Measurements from ENCODE around the gene LMBR1. TPM values are rescaled to one million over a fixed set of nuclear protein-coding genes. Genes with fewer than 3 reads are reported as not detected.
"Not testable (repeated sequence)": the region's sequence is repeated elsewhere in the genome, so short reads cannot be mapped to it uniquely, and the experiment has no call there.

LMBR1 gene
- polyA plus RNA-seq, 2 donors, result 4.4 to 7.0 TPM

DNA sequence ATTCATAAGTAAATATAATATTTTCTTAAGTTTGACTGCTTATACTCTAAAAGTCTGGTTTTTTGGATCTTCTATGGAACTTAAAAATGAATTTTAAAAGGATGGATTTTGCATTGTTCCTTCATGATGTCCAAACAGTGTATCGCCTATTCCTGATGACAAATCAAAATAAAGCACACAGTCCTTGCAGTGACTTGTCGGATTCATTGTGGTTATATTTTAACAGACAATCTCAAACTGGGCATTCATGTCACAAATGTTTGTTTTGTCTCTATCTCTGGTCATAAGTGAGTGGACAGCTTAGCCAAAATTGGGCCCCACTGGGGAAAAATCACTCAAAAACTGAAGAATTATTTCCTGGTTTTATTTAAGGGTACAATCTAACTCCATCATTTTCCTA lies 74.8 kb downstream of the LMBR1 start:
- Histone ChIP-seq H3K27ac (ENCODE audit: low read depth in 2 of 2, low read length in 1 of 2) (no peak overlapping the region), H3K27me3 (ENCODE audit: control insufficient read depth in 1 of 2, insufficient read depth in 2 of 2, low read length in 2 of 2) (no peaks in the 10 kb centered on the region), H3K4me1 (ENCODE audit: control insufficient read depth in 2 of 2, insufficient read depth in 2 of 2, low read length in 1 of 2) (no peaks in the 10 kb centered on the region), H3K36me3 (ENCODE audit: control insufficient read depth in 2 of 2, insufficient read depth in 2 of 2, low read length in 1 of 2) (no peaks in the 10 kb centered on the region), H3K9me3 (ENCODE audit: control insufficient read depth in 2 of 2, insufficient read depth in 1 of 2, low read depth in 1 of 2, low read length in 1 of 2) (no peaks in the 10 kb centered on the region), H3K4me3 (ENCODE audit: low read depth in 1 of 2, low read length in 2 of 2) (no peak overlapping the region)
- WGBS, 2 donors, result 78 to 91% methylated on average over 2 of the region's 2 CpGs

GRCh38 chr7:156816943-156817572 lies 75.9 kb downstream of the LMBR1 start:
- Histone ChIP-seq H3K36me3 (ENCODE audit: control insufficient read depth in 2 of 2, insufficient read depth in 2 of 2, low read length in 1 of 2) (no peaks in the 10 kb centered on the region), H3K27me3 (ENCODE audit: control insufficient read depth in 1 of 2, insufficient read depth in 2 of 2, low read length in 2 of 2) (no peaks in the 10 kb centered on the region), H3K4me1 (ENCODE audit: control insufficient read depth in 2 of 2, insufficient read depth in 2 of 2, low read length in 1 of 2) (no peaks in the 10 kb centered on the region), H3K9me3 (ENCODE audit: control insufficient read depth in 2 of 2, insufficient read depth in 1 of 2, low read depth in 1 of 2, low read length in 1 of 2) (no peaks in the 10 kb centered on the region), H3K27ac (ENCODE audit: low read depth in 2 of 2, low read length in 1 of 2) (no peak overlapping the region), H3K4me3 (ENCODE audit: low read depth in 1 of 2, low read length in 2 of 2) (no peak overlapping the region)
- 97 to 100% methylated on average over 1 of the region's 1 CpG for WGBS, 2 donors

- H3K9me3 ChIP-seq (ENCODE audit: control insufficient read depth in 2 of 2, insufficient read depth in 1 of 2, low read depth in 1 of 2, low read length in 1 of 2), result no peaks in the 10 kb centered on the region
- no peaks in the 10 kb centered on the region for H3K36me3 ChIP-seq (ENCODE audit: control insufficient read depth in 2 of 2, insufficient read depth in 2 of 2, low read length in 1 of 2)
- no peaks in the 10 kb centered on the region for H3K4me1 ChIP-seq (ENCODE audit: control insufficient read depth in 2 of 2, insufficient read depth in 2 of 2, low read length in 1 of 2)
- WGBS, 2 donors, result 97 to 98% methylated on average over 3 of the region's 3 CpGs
- H3K27me3 ChIP-seq (ENCODE audit: control insufficient read depth in 1 of 2, insufficient read depth in 2 of 2, low read length in 2 of 2), result no peaks in the 10 kb centered on the region
- H3K27ac ChIP-seq (ENCODE audit: low read depth in 2 of 2, low read length in 1 of 2), result no peak overlapping the region
- H3K4me3 ChIP-seq (ENCODE audit: low read depth in 1 of 2, low read length in 2 of 2), result no peak overlapping the region
These were observed 81.3 kb downstream of the LMBR1 start for GRCh38 chr7:156811706-156812105.

GRCh38 chr7:156803656-156804055 lies 89.3 kb downstream of the LMBR1 start:
- not testable (repeated sequence) for H3K36me3 ChIP-seq (ENCODE audit: control insufficient read depth in 2 of 2, insufficient read depth in 2 of 2, low read length in 1 of 2); H3K27me3 ChIP-seq (ENCODE audit: control insufficient read depth in 1 of 2, insufficient read depth in 2 of 2, low read length in 2 of 2); H3K27ac ChIP-seq (ENCODE audit: low read depth in 2 of 2, low read length in 1 of 2); H3K4me1 ChIP-seq (ENCODE audit: control insufficient read depth in 2 of 2, insufficient read depth in 2 of 2, low read length in 1 of 2); H3K4me3 ChIP-seq (ENCODE audit: low read depth in 1 of 2, low read length in 2 of 2); H3K9me3 ChIP-seq (ENCODE audit: control insufficient read depth in 2 of 2, insufficient read depth in 1 of 2, low read depth in 1 of 2, low read length in 1 of 2)
- 88 to 95% methylated on average over 3 of the region's 4 CpGs for WGBS, 2 donors

DNA sequence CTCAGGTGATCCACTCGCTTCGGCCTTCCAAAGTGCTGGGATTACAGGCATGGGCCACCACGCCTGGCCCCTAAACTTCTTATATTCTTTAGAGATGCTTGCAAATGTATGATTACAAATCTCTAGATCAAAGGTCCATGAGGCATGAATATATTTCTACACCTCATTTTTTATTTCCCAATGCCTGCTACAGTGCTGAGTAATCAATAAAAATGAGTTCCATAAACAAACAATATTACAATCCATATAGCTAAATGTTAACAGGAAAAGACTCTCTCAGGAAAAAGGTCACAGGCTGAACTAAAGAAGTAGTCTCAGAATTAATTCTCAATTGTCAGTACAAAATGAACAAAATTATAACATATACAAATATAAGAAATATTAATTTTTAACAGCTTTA lies 90.8 kb downstream of the LMBR1 start:
- Histone ChIP-seq H3K9me3 (ENCODE audit: control insufficient read depth in 2 of 2, insufficient read depth in 1 of 2, low read depth in 1 of 2, low read length in 1 of 2) (no peaks in the 10 kb centered on the region), H3K27me3 (ENCODE audit: control insufficient read depth in 1 of 2, insufficient read depth in 2 of 2, low read length in 2 of 2) (no peaks in the 10 kb centered on the region), H3K36me3 (ENCODE audit: control insufficient read depth in 2 of 2, insufficient read depth in 2 of 2, low read length in 1 of 2) (no peaks in the 10 kb centered on the region), H3K27ac (ENCODE audit: low read depth in 2 of 2, low read length in 1 of 2) (no peak overlapping the region), H3K4me1 (ENCODE audit: control insufficient read depth in 2 of 2, insufficient read depth in 2 of 2, low read length in 1 of 2) (no peaks in the 10 kb centered on the region), H3K4me3 (ENCODE audit: low read depth in 1 of 2, low read length in 2 of 2) (no peak overlapping the region)
- WGBS, 2 donors, result 88 to 95% methylated on average over 3 of the region's 3 CpGs

GRCh38 chr7:156795415-156795814 lies 97.6 kb downstream of the LMBR1 start:
- H3K36me3 ChIP-seq (ENCODE audit: control insufficient read depth in 2 of 2, insufficient read depth in 2 of 2, low read length in 1 of 2), result peaks cover 0 to 2% of the 10 kb centered on the region in 2 donors
- no peaks in the 10 kb centered on the region for H3K27me3 ChIP-seq (ENCODE audit: control insufficient read depth in 1 of 2, insufficient read depth in 2 of 2, low read length in 2 of 2)
- no peak overlapping the region for H3K4me3 ChIP-seq (ENCODE audit: low read depth in 1 of 2, low read length in 2 of 2)
- no peaks in the 10 kb centered on the region for H3K4me1 ChIP-seq (ENCODE audit: control insufficient read depth in 2 of 2, insufficient read depth in 2 of 2, low read length in 1 of 2)
- no peaks in the 10 kb centered on the region for H3K9me3 ChIP-seq (ENCODE audit: control insufficient read depth in 2 of 2, insufficient read depth in 1 of 2, low read depth in 1 of 2, low read length in 1 of 2)
- H3K27ac ChIP-seq (ENCODE audit: low read depth in 2 of 2, low read length in 1 of 2), result no peak overlapping the region
- WGBS, 2 donors, result 96 to 97% methylated on average over 4 of the region's 4 CpGs

DNA sequence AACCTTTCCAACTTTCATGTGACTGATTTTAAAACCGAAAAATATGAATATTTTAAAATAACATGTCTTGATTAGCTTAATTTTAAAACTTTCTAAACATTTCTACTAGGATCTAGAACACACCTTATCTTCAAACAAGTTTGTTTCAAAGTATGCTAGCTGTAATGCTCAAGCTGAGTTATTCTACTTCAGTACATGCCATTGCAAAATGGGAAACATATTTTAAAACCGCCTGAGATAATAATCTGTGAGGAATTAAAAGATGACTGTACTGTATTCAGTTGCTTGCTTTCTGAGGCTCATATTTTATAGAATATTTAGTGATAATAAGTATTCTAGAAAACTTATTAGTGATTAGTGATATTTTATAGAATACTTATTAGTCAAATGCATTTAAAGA lies 99.6 kb downstream of the LMBR1 start:
- WGBS, 2 donors, result 90 to 94% methylated on average over 2 of the region's 2 CpGs
- no peaks in the 10 kb centered on the region for H3K4me1 ChIP-seq (ENCODE audit: control insufficient read depth in 2 of 2, insufficient read depth in 2 of 2, low read length in 1 of 2)
- H3K4me3 ChIP-seq (ENCODE audit: low read depth in 1 of 2, low read length in 2 of 2), result no peak overlapping the region
- H3K27ac ChIP-seq (ENCODE audit: low read depth in 2 of 2, low read length in 1 of 2), result no peak overlapping the region
- no peaks in the 10 kb centered on the region for H3K27me3 ChIP-seq (ENCODE audit: control insufficient read depth in 1 of 2, insufficient read depth in 2 of 2, low read length in 2 of 2)
- H3K9me3 ChIP-seq (ENCODE audit: control insufficient read depth in 2 of 2, insufficient read depth in 1 of 2, low read depth in 1 of 2, low read length in 1 of 2), result no peaks in the 10 kb centered on the region
- H3K36me3 ChIP-seq (ENCODE audit: control insufficient read depth in 2 of 2, insufficient read depth in 2 of 2, low read length in 1 of 2), result peaks cover 0 to 2% of the 10 kb centered on the region in 2 donors

DNA sequence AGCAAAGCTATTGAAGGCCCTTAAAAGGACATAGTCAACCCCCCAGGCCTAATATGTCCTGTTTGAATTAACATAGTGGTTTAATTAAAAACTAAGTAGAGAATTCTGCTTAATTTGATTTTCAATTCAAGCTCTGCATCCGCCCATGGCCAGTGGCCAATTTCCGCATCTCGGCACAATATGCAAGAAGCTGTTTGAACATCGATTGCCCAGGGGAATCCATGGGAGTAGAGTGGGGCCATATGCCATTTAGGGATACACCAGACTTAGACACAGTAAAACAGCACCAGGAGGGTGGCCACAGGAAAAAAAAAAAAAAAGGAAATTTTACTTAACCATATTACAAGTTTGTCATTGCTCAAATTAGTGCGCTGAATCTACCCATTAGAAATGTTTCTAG lies 100.4 kb downstream of the LMBR1 start:
- no peak overlapping the region for H3K4me3 ChIP-seq (ENCODE audit: low read depth in 1 of 2, low read length in 2 of 2)
- H3K4me1 ChIP-seq (ENCODE audit: control insufficient read depth in 2 of 2, insufficient read depth in 2 of 2, low read length in 1 of 2), result no peaks in the 10 kb centered on the region
- WGBS, 2 donors, result 90 to 95% methylated on average over 5 of the region's 5 CpGs
- H3K9me3 ChIP-seq (ENCODE audit: control insufficient read depth in 2 of 2, insufficient read depth in 1 of 2, low read depth in 1 of 2, low read length in 1 of 2), result no peaks in the 10 kb centered on the region
- no peak overlapping the region for H3K27ac ChIP-seq (ENCODE audit: low read depth in 2 of 2, low read length in 1 of 2)
- H3K27me3 ChIP-seq (ENCODE audit: control insufficient read depth in 1 of 2, insufficient read depth in 2 of 2, low read length in 2 of 2), result no peaks in the 10 kb centered on the region
- H3K36me3 ChIP-seq (ENCODE audit: control insufficient read depth in 2 of 2, insufficient read depth in 2 of 2, low read length in 1 of 2), result peaks cover 0 to 2% of the 10 kb centered on the region in 2 donors

DNA sequence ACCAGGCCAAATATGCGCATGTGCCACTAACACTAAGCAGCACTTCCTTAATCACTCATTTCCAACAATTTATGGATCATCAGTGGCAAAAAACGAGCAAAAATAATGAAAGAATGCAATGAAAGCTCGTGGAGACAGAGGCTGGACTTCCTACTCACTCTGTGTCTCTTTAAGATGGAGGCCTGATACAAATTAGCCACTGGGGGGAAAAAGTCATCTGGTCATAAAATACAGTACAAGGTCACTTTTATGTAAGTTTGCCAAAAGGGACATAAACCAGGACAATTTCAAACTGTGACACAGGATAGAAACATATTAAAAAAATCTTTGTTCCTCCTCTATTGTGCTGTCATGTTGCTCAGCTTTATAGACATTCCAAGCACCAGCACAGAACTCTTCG lies 101.7 kb downstream of the LMBR1 start:
- Histone ChIP-seq H3K9me3 (ENCODE audit: control insufficient read depth in 2 of 2, insufficient read depth in 1 of 2, low read depth in 1 of 2, low read length in 1 of 2) (no peaks in the 10 kb centered on the region), H3K36me3 (ENCODE audit: control insufficient read depth in 2 of 2, insufficient read depth in 2 of 2, low read length in 1 of 2) (peaks cover 0 to 2% of the 10 kb centered on the region in 2 donors), H3K27ac (ENCODE audit: low read depth in 2 of 2, low read length in 1 of 2) (no peak overlapping the region), H3K27me3 (ENCODE audit: control insufficient read depth in 1 of 2, insufficient read depth in 2 of 2, low read length in 2 of 2) (no peaks in the 10 kb centered on the region), H3K4me1 (ENCODE audit: control insufficient read depth in 2 of 2, insufficient read depth in 2 of 2, low read length in 1 of 2) (no peaks in the 10 kb centered on the region), H3K4me3 (ENCODE audit: low read depth in 1 of 2, low read length in 2 of 2) (no peak overlapping the region)
- WGBS, 2 donors, result 73 to 76% methylated on average over 4 of the region's 4 CpGs

GRCh38 chr7:156790264-156790663 lies 102.7 kb downstream of the LMBR1 start:
- no peaks in the 10 kb centered on the region for H3K9me3 ChIP-seq (ENCODE audit: control insufficient read depth in 2 of 2, insufficient read depth in 1 of 2, low read depth in 1 of 2, low read length in 1 of 2)

More at GRCh38 chr7:156790264-156790663, 102.7 kb downstream of the LMBR1 start:
- Histone ChIP-seq H3K4me3 (ENCODE audit: low read depth in 1 of 2, low read length in 2 of 2) (no peak overlapping the region), H3K27me3 (ENCODE audit: control insufficient read depth in 1 of 2, insufficient read depth in 2 of 2, low read length in 2 of 2) (no peaks in the 10 kb centered on the region), H3K36me3 (ENCODE audit: control insufficient read depth in 2 of 2, insufficient read depth in 2 of 2, low read length in 1 of 2) (no peaks in the 10 kb centered on the region), H3K27ac (ENCODE audit: low read depth in 2 of 2, low read length in 1 of 2) (no peak overlapping the region), H3K4me1 (ENCODE audit: control insufficient read depth in 2 of 2, insufficient read depth in 2 of 2, low read length in 1 of 2) (no peaks in the 10 kb centered on the region)
